Measurements from ENCODE around the gene PLA2G6. TPM values are rescaled to one million over a fixed set of nuclear protein-coding genes. Genes with fewer than 3 reads are reported as not detected.

The PLA2G6 gene
- total and polyA plus RNA-seq, 2 of the 4 experiments (the other 2 are of a cell fraction) = 6.1 to 10.3 TPM

GRCh38 chr22:38169116-38169515 is 12.5 kb downstream of the PLA2G6 start:
- Histone ChIP-seq H3K56ac (ENCODE audit: extremely low read depth, insufficient read depth, low read length) (no peak overlapping the region), H3K79me1 (ENCODE audit: low read depth in 1 of 2, low read length in 2 of 2) (peaks cover 0 to 5% of the 10 kb centered on the region in 2 experiments; a peak in 2 of 4 replicates), H2AFZ (replicated peaks; ENCODE audit: low read length, poor library complexity) (no peak overlapping the region), H3K9me1 (ENCODE audit: insufficient read depth, low read length) (peaks cover 17% of the 10 kb centered on the region; the same call in 1 of the 2 replicates), H2BK20ac (ENCODE audit: low read depth, low read length) (no peak overlapping the region; the same call in 1 of the 2 replicates), H3K9me3 (ENCODE audit: control insufficient read depth, insufficient read depth, low read length) (no peaks in the 10 kb centered on the region), H3K4ac (ENCODE audit: low read depth, low read length) (no peak overlapping the region), H3K4me2 (ENCODE audit: low read depth, low read length) (no peak overlapping the region), H3K4me1 (ENCODE audit: control insufficient read depth, insufficient read depth, low read length) (peaks cover 16% of the 10 kb centered on the region), H2BK15ac (ENCODE audit: low read depth, low read length) (no peak overlapping the region; the same call in 2 of the 3 replicates), H2BK120ac (ENCODE audit: low read depth, low read length) (0 out of 2 replicates have a peak overlapping the region, but pooled peaks have one; percentile 6), H3K9ac (ENCODE audit: low read depth, low read length) (no peak overlapping the region), H3K14ac (replicated peaks; ENCODE audit: low read depth, low read length) (no peak overlapping the region), H3K27me3 (ENCODE audit: control insufficient read depth, insufficient read depth, low read length) (no peaks in the 10 kb centered on the region), H2AK5ac (ENCODE audit: low read depth, low read length) (peak overlapping the region; percentile 8; the same call in 1 of the 2 replicates), H4K5ac (ENCODE audit: low read depth, low read length) (no peak overlapping the region), H3K18ac (ENCODE audit: low read depth, low read length) (no peak overlapping the region), H3K23ac (ENCODE audit: low read depth, low read length) (no peak overlapping the region), H3K36me3 (ENCODE audit: control insufficient read depth, insufficient read depth, low read length) (no peaks in the 10 kb centered on the region; the same call in 1 of the 2 replicates), H2BK5ac (ENCODE audit: low read depth, low read length, poor library complexity, severe bottlenecking) (no peak overlapping the region), H4K91ac (ENCODE audit: insufficient read depth, low read depth, low read length) (no peak overlapping the region), H3K4me3 (ENCODE audit: insufficient read depth, low read depth, low read length) (no peak overlapping the region), H4K20me1 (ENCODE audit: insufficient read depth, low read length) (no peaks in the 10 kb centered on the region), H2AK9ac (replicated peaks; ENCODE audit: low read depth, low read length, poor library complexity) (peak overlapping the region; percentile 59), H3K27ac (ENCODE audit: insufficient read depth, low read length) (no peak overlapping the region), H4K8ac (ENCODE audit: low read depth in 2 of 2, low read length in 2 of 2) (no peak overlapping the region)
- ChIA-PET CTCF (no interaction called here), POLR2A (ENCODE audit: unreplicated experiment) (no interaction called here)
- ATAC-seq (ENCODE audit: low read depth) (no peak), DNase-seq (no peak)
- in situ Hi-C loops (cut with MboI; ENCODE audit: low sequenced_read_pairs) (no loop called here), intact Hi-C loops (cut with micrococcal nuclease) (no loop called here), dilution Hi-C loops (cut with HindIII; ENCODE audit: low sequenced_read_pairs, unreplicated experiment) (no loop called here)
- no TSS peak for BruUV-seq (replicated peaks)
- 94% methylated on average over 10 of the region's 17 CpGs; no CpG with 5 or more reads in 1 of the 2 experiments for WGBS, 2 experiments (ENCODE audit: extremely low coverage in 2 of 2, insufficient read length in 1 of 2)
- TF ChIP-seq MAFK (IDR thresholded peaks at IDR 0.05; ENCODE audit: low read depth, low read length) (no peak), ELK1 (IDR thresholded peaks at IDR 0.05; ENCODE audit: borderline replicate concordance, low read depth, low read length) (no peak), SMC3 (IDR thresholded peaks at IDR 0.05; ENCODE audit: low read depth, low read length) (no peak), POLR2A (IDR thresholded peaks at IDR 0.05; ENCODE audit: low read depth, low read length) (no peak), CHD1 (IDR thresholded peaks at IDR 0.05; ENCODE audit: low read depth, low read length) (no peak), RCOR1 (IDR thresholded peaks at IDR 0.05; ENCODE audit: insufficient replicate concordance, low read length) (no peak), RFX5 (IDR thresholded peaks at IDR 0.05; ENCODE audit: low read depth, low read length) (no peak), RAD21 (IDR thresholded peaks at IDR 0.05; ENCODE audit: low read length) (no peak), BHLHE40 (IDR thresholded peaks at IDR 0.05; ENCODE audit: low read depth, low read length) (no peak), MXI1 (IDR thresholded peaks at IDR 0.05; ENCODE audit: borderline replicate concordance, low read depth, low read length) (no peak), MAZ (IDR thresholded peaks at IDR 0.05; ENCODE audit: borderline replicate concordance, low read depth, low read length) (no peak), CTCF (conservative IDR thresholded peaks at IDR 0.05; ENCODE audit: low read depth, low read length) (no peak)

Measured in IMR-90 (cell line).